ENCODE results near the gene ASIC4. TPM values are rescaled to one million over a fixed set of nuclear protein-coding genes. Genes with fewer than 3 reads are reported as not detected.

ASIC4 gene
- polyA plus RNA-seq, 3 donors, result not detected

DNA sequence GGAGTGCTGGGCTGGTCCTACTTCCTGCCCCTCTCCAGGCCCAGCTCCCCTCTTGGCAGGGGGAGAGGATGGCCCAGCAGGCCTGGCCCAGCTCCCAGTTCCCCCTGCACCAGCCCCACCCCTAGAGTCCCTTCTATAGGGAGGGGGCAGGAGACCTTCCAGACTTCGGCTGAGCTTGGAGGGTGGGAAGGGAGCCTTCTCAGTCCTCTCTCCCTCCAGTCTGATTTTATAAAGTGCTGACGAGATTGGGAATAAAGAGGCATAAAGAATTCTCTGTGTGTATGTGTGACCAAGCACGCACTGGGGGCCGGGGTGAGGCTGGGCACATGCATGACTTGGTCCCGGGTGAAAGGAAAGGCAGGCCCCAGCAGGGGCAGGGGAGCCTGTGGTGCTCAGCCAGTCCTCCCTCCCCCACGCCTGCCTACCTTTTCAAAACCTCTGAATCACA is 24.2 kb downstream of the ASIC4 start:
- Mint-ChIP-seq H3K36me3 (no peaks in the 10 kb centered on the region), H3K9me3 (peaks cover 0 to 9% (median 2%) of the 10 kb centered on the region in 7 donors), H3K27ac (no peak overlapping the region), H3K4me3 (no peak overlapping the region), H3K4me1 (peaks cover 5% of the 10 kb centered on the region), H3K27me3 (ENCODE audit: low read depth in 3 of 3) (peaks cover 19 to 36% (median 20%) of the 10 kb centered on the region in 3 donors)
- Histone ChIP-seq H3K4me3 (replicated peaks in 1 of 3; ENCODE audit: low read depth in 2 of 3, low read length in 3 of 3) (no peak overlapping the region), H2AFZ (ENCODE audit: insufficient read depth, low read depth, low read length, poor library complexity, severe bottlenecking) (no peak overlapping the region), H3K79me2 (ENCODE audit: insufficient read depth, low read length) (no peaks in the 10 kb centered on the region), H3K4me2 (replicated peaks; ENCODE audit: extremely low read depth, low read length, poor library complexity, severe bottlenecking) (no peak overlapping the region), H3K27me3 (ENCODE audit: control insufficient read depth in 2 of 2, insufficient read depth in 2 of 2, low read length in 2 of 2) (peaks cover 12 to 25% of the 10 kb centered on the region in 2 donors), H3K9ac (ENCODE audit: insufficient read depth, low read length, poor library complexity, severe bottlenecking) (no peak overlapping the region), H3K36me3 (replicated peaks in 1 of 2; ENCODE audit: control insufficient read depth in 1 of 2, insufficient read depth in 2 of 2, low read length in 2 of 2) (no peaks in the 10 kb centered on the region), H3K27ac (ENCODE audit: low read depth in 1 of 2, low read length in 2 of 2) (no peak overlapping the region), H4K20me1 (ENCODE audit: insufficient read depth, low read length) (no peaks in the 10 kb centered on the region), H3K9me3 (replicated peaks in 1 of 2; ENCODE audit: control insufficient read depth in 1 of 2, insufficient read depth in 1 of 2, low read length in 2 of 2) (no peaks in the 10 kb centered on the region), H3K4me1 (ENCODE audit: control insufficient read depth in 1 of 2, insufficient read depth in 2 of 2, low read length in 2 of 2) (peaks cover 13 to 17% of the 10 kb centered on the region in 2 donors)
- DNase-seq, result no peak
- intact Hi-C loops (cut with micrococcal nuclease), result no loop called here
- no peak for TF ChIP-seq CTCF (IDR thresholded peaks at IDR 0.05)
- no CpG with 5 or more reads among the region's 6 CpGs for WGBS (ENCODE audit: insufficient coverage)

GRCh38 chr2:219538956-219539788 is 24.9 kb downstream of the ASIC4 start:
- no peaks in the 10 kb centered on the region for H3K79me2 ChIP-seq (ENCODE audit: insufficient read depth, low read length)
- peaks cover 0 to 9% (median 2%) of the 10 kb centered on the region in 7 donors for H3K9me3 Mint-ChIP-seq
- H3K4me3 ChIP-seq (replicated peaks in 1 of 3; ENCODE audit: low read depth in 2 of 3, low read length in 3 of 3), result no peak overlapping the region
- H3K36me3 Mint-ChIP-seq, result no peaks in the 10 kb centered on the region
- H3K4me2 ChIP-seq (replicated peaks; ENCODE audit: extremely low read depth, low read length, poor library complexity, severe bottlenecking), result no peak overlapping the region
- no peak overlapping the region for H3K9ac ChIP-seq (ENCODE audit: insufficient read depth, low read length, poor library complexity, severe bottlenecking)
- H3K4me1 ChIP-seq (ENCODE audit: control insufficient read depth in 1 of 2, insufficient read depth in 2 of 2, low read length in 2 of 2), result peaks cover 18 to 24% of the 10 kb centered on the region in 2 donors
- peaks cover 12 to 30% of the 10 kb centered on the region in 2 donors for H3K27me3 ChIP-seq (ENCODE audit: control insufficient read depth in 2 of 2, insufficient read depth in 2 of 2, low read length in 2 of 2)
- intact Hi-C loops (cut with micrococcal nuclease), result no loop called here
- no peak for DNase-seq
- no peak for TF ChIP-seq CTCF (IDR thresholded peaks at IDR 0.05)
- H3K9me3 ChIP-seq (replicated peaks in 1 of 2; ENCODE audit: control insufficient read depth in 1 of 2, insufficient read depth in 1 of 2, low read length in 2 of 2), result no peaks in the 10 kb centered on the region
- no peak overlapping the region for H3K27ac Mint-ChIP-seq
- no peak overlapping the region for H3K4me3 Mint-ChIP-seq
- H3K27ac ChIP-seq (ENCODE audit: low read depth in 1 of 2, low read length in 2 of 2), result no peak overlapping the region
- H3K36me3 ChIP-seq (replicated peaks in 1 of 2; ENCODE audit: control insufficient read depth in 1 of 2, insufficient read depth in 2 of 2, low read length in 2 of 2), result no peaks in the 10 kb centered on the region
- peaks cover 5% of the 10 kb centered on the region for H3K4me1 Mint-ChIP-seq
- no peaks in the 10 kb centered on the region for H4K20me1 ChIP-seq (ENCODE audit: insufficient read depth, low read length)
- WGBS (ENCODE audit: insufficient coverage), result 96% methylated on average over 29 of the region's 32 CpGs
- no peak overlapping the region for H2AFZ ChIP-seq (ENCODE audit: insufficient read depth, low read depth, low read length, poor library complexity, severe bottlenecking)
- H3K27me3 Mint-ChIP-seq (ENCODE audit: low read depth in 3 of 3), result peaks cover 19 to 42% (median 20%) of the 10 kb centered on the region in 3 donors
